ENCODE measurements around the gene KPNA3. TPM values are rescaled to one million over a fixed set of nuclear protein-coding genes. Genes with fewer than 3 reads are reported as not detected.
"Not testable (repeated sequence)": the region's sequence is repeated elsewhere in the genome, so short reads cannot be mapped to it uniquely, and the experiment has no call there.

KPNA3 gene
- total and polyA plus RNA-seq, 5 donors from 2014 or later: 24.4 to 28.3 (median 27.7) TPM

DNA sequence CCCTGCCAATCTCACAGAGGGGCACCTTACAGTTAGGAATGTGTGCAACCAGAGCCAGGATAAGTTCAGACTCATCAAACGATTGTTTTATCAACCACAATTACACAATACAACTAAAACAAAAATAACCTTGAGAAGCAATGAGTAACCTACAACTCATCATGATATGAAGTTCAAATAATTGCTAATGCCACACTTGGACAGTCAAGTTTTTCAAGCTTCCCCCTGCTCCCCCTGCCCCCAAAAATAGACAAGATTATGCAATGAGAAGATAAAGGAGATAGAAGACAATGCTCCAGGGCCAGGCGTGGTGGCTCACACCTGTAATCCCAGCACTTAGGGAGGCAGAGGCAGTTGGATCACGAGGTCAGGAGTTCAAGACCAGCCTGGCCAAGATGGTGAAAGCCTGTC lies 13.6 kb upstream of the KPNA3 start:
- peaks cover 0 to 2% (median 0%) of the 10 kb centered on the region in 7 donors for H3K9me3 Mint-ChIP-seq
- Histone ChIP-seq H3K4me3 (ENCODE audit: low read depth, low read length) (no peak overlapping the region), H3K36me3 (ENCODE audit: control insufficient read depth, insufficient read depth, low read length) (no peaks in the 10 kb centered on the region)

DNA sequence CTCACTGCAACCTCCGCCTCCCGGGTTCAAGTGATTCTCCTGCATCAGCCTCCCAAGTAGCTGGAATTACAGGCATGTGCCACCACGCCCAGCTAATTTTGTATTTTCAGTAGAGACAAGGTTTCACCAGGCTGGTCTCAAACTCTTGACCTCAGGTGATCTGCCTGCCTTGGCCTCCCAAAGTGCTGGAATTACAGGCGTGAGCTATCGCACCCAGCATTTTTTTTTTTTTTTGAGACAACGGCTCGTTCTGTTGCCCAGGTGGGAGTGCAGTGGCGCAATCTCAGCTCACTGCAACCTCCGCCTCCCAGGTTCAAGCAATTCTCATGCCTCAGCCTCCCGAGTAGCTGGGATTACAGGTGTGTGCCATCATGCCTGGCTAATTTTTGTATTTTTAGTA lies 10.6 kb upstream of the KPNA3 start:
- H3K36me3 ChIP-seq (ENCODE audit: control insufficient read depth, insufficient read depth, low read length); ATAC-seq (ENCODE audit: low read depth in 2 of 2); H3K36me3 Mint-ChIP-seq; H3K4me3 ChIP-seq (ENCODE audit: low read depth, low read length); H3K27ac ChIP-seq (ENCODE audit: insufficient read depth, low read length, poor library complexity, severe bottlenecking); H3K27me3 ChIP-seq (ENCODE audit: control insufficient read depth, insufficient read depth, low read length); H3K4me1 Mint-ChIP-seq; DNase-seq; H3K9me3 Mint-ChIP-seq; H3K27ac Mint-ChIP-seq; H3K4me3 Mint-ChIP-seq; H3K4me1 ChIP-seq (ENCODE audit: control insufficient read depth, insufficient read depth, low read length, poor library complexity, severe bottlenecking); H3K9me3 ChIP-seq (ENCODE audit: control insufficient read depth in 2 of 2, low read length in 2 of 2): not testable (repeated sequence)
- peaks cover 33% of the 10 kb centered on the region for H3K27me3 Mint-ChIP-seq

More for the DNA sequence above, 13.6 kb upstream of the KPNA3 start:
- ATAC-seq (ENCODE audit: low read depth in 2 of 2) (no peak), DNase-seq (no peak)
- H3K27ac Mint-ChIP-seq: peak overlapping the region in 1 of 3 donors; percentile 54
- H3K4me1 ChIP-seq (ENCODE audit: control insufficient read depth, insufficient read depth, low read length, poor library complexity, severe bottlenecking): no peaks in the 10 kb centered on the region
- H3K27me3 Mint-ChIP-seq: peaks cover 51% of the 10 kb centered on the region
- H3K9me3 ChIP-seq (ENCODE audit: control insufficient read depth in 2 of 2, low read length in 2 of 2): no peaks in the 10 kb centered on the region
- H3K36me3 Mint-ChIP-seq: no peaks in the 10 kb centered on the region
- peaks cover 6% of the 10 kb centered on the region for H3K27me3 ChIP-seq (ENCODE audit: control insufficient read depth, insufficient read depth, low read length)
- H3K4me3 Mint-ChIP-seq: peak overlapping the region in 1 of 4 donors; percentile 59
- no peaks in the 10 kb centered on the region for H3K4me1 Mint-ChIP-seq
- H3K27ac ChIP-seq (ENCODE audit: insufficient read depth, low read length, poor library complexity, severe bottlenecking): no peak overlapping the region

DNA sequence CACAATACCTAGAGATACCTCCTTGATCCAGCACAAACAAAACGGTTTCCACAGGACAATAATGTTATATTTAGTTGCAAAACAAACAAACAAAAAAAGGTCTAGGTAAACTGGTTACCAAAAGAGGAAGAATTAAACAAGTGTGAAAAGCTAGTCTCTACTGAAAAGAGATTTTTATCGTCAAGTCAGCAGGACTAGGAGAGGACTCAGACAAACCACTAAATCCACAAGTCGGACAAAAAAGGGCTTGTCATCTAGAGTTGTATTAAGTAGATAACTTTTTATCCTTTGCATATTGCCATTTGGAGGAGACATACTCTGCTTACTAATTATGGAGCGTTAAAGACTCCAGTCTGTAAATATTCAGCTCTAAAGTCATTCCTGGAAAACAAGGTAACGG lies 9.9 kb upstream of the KPNA3 start:
- Mint-ChIP-seq H3K27ac (no peak overlapping the region), H3K9me3 (no peaks in the 10 kb centered on the region)

DNA sequence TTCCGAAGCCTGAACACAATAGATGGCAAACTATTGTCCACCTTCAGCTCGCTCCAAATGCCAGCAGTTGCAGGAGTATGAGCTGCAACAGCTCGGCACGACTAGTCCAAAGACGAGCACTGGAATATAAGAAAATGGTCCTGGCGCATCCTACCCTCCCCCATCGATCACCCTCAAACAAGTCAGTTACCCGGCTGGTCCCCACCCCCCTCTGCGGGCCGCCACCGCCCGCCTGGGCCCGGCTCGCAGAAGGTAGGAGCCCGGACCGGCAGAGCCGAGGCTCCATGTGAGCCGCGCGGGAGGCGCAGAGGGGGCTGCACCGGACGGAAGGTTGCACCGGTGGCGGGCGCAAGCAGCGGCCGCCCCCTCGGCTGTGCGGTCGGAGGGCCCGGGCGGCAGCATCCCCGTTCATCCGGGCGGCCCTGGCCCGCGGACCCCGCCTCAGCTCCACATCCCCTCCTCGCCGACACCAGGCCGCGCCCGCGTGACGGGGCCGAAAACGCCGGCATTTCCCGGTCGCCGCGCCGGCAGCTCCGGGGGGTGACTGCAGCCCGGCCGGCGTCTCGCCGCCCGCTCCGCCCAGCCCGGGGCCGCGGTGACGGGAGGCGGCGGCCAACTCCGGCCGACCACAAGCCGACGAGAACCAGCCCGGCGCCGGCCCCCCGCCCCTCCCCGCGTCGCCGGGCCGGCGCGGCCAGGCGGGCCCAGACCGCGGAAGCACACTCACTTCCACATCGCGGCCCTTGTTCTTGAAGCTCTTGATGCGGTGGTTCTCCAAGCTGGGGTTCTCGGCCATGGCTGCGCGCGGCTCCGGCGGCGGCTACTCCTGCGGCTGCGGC lies 552 bp downstream of the KPNA3 start:
- Mint-ChIP-seq H3K4me3 (peak overlapping the region; percentile 97 to 99 (median 98)), H3K4me1 (peaks cover 21 to 47% (median 36%) of the 10 kb centered on the region in 4 donors), H3K27me3 (peaks cover 5% of the 10 kb centered on the region), H3K36me3 (peaks cover 10% of the 10 kb centered on the region), H3K27ac (peak overlapping the region; percentile 96 to 98 (median 98)), H3K9me3 (peaks cover 0 to 2% (median 0%) of the 10 kb centered on the region in 7 donors)
- no peak for ATAC-seq (ENCODE audit: low read depth in 2 of 2)
- Histone ChIP-seq H3K27ac (ENCODE audit: insufficient read depth, low read length, poor library complexity, severe bottlenecking) (peak overlapping the region; percentile 91), H3K9me3 (ENCODE audit: control insufficient read depth in 2 of 2, low read length in 2 of 2) (no peaks in the 10 kb centered on the region), H3K27me3 (ENCODE audit: control insufficient read depth, insufficient read depth, low read length) (no peaks in the 10 kb centered on the region), H3K4me1 (ENCODE audit: control insufficient read depth, insufficient read depth, low read length, poor library complexity, severe bottlenecking) (peaks cover 18% of the 10 kb centered on the region), H3K4me3 (ENCODE audit: low read depth, low read length) (peak overlapping the region; percentile 88), H3K36me3 (ENCODE audit: control insufficient read depth, insufficient read depth, low read length) (no peaks in the 10 kb centered on the region)
- DNase-seq: peak in 2 of 3 donors; percentile 45 to 58

More for the DNA sequence above, 9.9 kb upstream of the KPNA3 start:
- H3K4me3 Mint-ChIP-seq: no peak overlapping the region
- DNase-seq (no peak), ATAC-seq (ENCODE audit: low read depth in 2 of 2) (no peak)
- H3K4me1 Mint-ChIP-seq: no peaks in the 10 kb centered on the region
- Histone ChIP-seq H3K36me3 (ENCODE audit: control insufficient read depth, insufficient read depth, low read length) (no peaks in the 10 kb centered on the region), H3K4me1 (ENCODE audit: control insufficient read depth, insufficient read depth, low read length, poor library complexity, severe bottlenecking) (no peaks in the 10 kb centered on the region), H3K27ac (ENCODE audit: insufficient read depth, low read length, poor library complexity, severe bottlenecking) (no peak overlapping the region), H3K9me3 (ENCODE audit: control insufficient read depth in 2 of 2, low read length in 2 of 2) (no peaks in the 10 kb centered on the region), H3K27me3 (ENCODE audit: control insufficient read depth, insufficient read depth, low read length) (peaks cover under 1% of the 10 kb centered on the region), H3K4me3 (ENCODE audit: low read depth, low read length) (no peak overlapping the region)
- H3K27me3 Mint-ChIP-seq: peaks cover 33% of the 10 kb centered on the region
- no peaks in the 10 kb centered on the region for H3K36me3 Mint-ChIP-seq

DNA sequence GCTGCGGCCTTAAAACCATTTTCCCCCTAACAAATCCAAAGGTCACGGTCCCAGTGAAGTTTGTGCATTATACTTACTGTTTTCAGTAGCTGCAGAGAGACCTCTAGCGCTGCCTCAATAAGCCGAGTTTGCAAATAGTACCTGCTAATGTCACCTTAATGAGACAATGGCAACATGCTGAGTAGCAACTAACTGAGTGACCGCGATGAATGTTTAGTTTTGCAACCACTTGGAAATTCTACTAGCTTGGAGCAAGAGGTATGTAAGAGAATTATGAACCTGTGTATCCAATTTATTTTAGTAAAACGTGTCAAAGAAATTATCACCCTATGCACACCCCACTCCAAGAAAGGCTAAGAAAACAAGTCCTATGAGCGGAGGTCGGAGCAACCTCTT lies 1.2 kb downstream of the KPNA3 start:
- H3K4me1 Mint-ChIP-seq: peaks cover 25 to 53% (median 43%) of the 10 kb centered on the region in 4 donors
- peak overlapping the region; percentile 89 to 98 (median 96) for H3K27ac Mint-ChIP-seq

DNA sequence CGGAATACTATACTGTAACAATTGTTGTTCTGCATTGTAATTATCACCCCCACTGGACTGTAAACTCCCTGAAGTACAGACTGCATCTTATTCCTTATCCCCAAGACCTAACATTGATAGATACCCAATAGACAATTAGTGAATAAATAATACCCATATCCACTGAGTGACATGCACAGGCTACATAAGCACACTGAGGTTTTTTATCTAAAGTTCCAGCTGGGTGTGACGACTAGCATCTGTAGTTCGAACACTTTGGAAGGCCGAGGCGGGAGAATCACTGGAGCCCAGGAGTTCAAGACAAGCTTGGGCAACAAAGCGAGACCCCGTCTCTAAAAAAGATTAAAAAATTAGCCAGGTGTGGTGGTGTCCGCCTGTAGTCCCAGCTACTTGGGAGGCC lies 2.5 kb downstream of the KPNA3 start:
- H3K4me1 ChIP-seq (ENCODE audit: control insufficient read depth, insufficient read depth, low read length, poor library complexity, severe bottlenecking): peaks cover 24% of the 10 kb centered on the region
- no peak for DNase-seq
- peak overlapping the region in 3 of 4 donors; percentile 29 to 98 (median 77) for H3K4me3 Mint-ChIP-seq
- H3K27ac ChIP-seq (ENCODE audit: insufficient read depth, low read length, poor library complexity, severe bottlenecking): no peak overlapping the region
- H3K4me3 ChIP-seq (ENCODE audit: low read depth, low read length): peak overlapping the region; percentile 21
- peaks cover 17% of the 10 kb centered on the region for H3K36me3 Mint-ChIP-seq
- H3K9me3 Mint-ChIP-seq: peaks cover 0 to 2% (median 0%) of the 10 kb centered on the region in 7 donors
- no peaks in the 10 kb centered on the region for H3K36me3 ChIP-seq (ENCODE audit: control insufficient read depth, insufficient read depth, low read length)
- no peak for ATAC-seq (ENCODE audit: low read depth in 2 of 2)
- peak overlapping the region in 2 of 3 donors; percentile 37 to 89 for H3K27ac Mint-ChIP-seq
- H3K27me3 ChIP-seq (ENCODE audit: control insufficient read depth, insufficient read depth, low read length): no peaks in the 10 kb centered on the region
- peaks cover 25 to 66% (median 53%) of the 10 kb centered on the region in 4 donors for H3K4me1 Mint-ChIP-seq
- H3K9me3 ChIP-seq (ENCODE audit: control insufficient read depth in 2 of 2, low read length in 2 of 2): no peaks in the 10 kb centered on the region
- H3K27me3 Mint-ChIP-seq: no peaks in the 10 kb centered on the region

More for the DNA sequence above, 1.2 kb downstream of the KPNA3 start:
- peak in 2 of 3 donors; percentile 25 to 66 for DNase-seq
- Histone ChIP-seq H3K9me3 (ENCODE audit: control insufficient read depth in 2 of 2, low read length in 2 of 2) (no peaks in the 10 kb centered on the region), H3K4me1 (ENCODE audit: control insufficient read depth, insufficient read depth, low read length, poor library complexity, severe bottlenecking) (peaks cover 18% of the 10 kb centered on the region), H3K36me3 (ENCODE audit: control insufficient read depth, insufficient read depth, low read length) (no peaks in the 10 kb centered on the region), H3K27me3 (ENCODE audit: control insufficient read depth, insufficient read depth, low read length) (no peaks in the 10 kb centered on the region), H3K27ac (ENCODE audit: insufficient read depth, low read length, poor library complexity, severe bottlenecking) (peak overlapping the region; percentile 91), H3K4me3 (ENCODE audit: low read depth, low read length) (peak overlapping the region; percentile 88)
- peaks cover 0 to 2% (median 0%) of the 10 kb centered on the region in 7 donors for H3K9me3 Mint-ChIP-seq
- H3K36me3 Mint-ChIP-seq: peaks cover 14% of the 10 kb centered on the region
- H3K27me3 Mint-ChIP-seq: peaks cover 5% of the 10 kb centered on the region
- ATAC-seq (ENCODE audit: low read depth in 2 of 2): no peak
- peak overlapping the region; percentile 97 to 99 (median 98) for H3K4me3 Mint-ChIP-seq

DNA sequence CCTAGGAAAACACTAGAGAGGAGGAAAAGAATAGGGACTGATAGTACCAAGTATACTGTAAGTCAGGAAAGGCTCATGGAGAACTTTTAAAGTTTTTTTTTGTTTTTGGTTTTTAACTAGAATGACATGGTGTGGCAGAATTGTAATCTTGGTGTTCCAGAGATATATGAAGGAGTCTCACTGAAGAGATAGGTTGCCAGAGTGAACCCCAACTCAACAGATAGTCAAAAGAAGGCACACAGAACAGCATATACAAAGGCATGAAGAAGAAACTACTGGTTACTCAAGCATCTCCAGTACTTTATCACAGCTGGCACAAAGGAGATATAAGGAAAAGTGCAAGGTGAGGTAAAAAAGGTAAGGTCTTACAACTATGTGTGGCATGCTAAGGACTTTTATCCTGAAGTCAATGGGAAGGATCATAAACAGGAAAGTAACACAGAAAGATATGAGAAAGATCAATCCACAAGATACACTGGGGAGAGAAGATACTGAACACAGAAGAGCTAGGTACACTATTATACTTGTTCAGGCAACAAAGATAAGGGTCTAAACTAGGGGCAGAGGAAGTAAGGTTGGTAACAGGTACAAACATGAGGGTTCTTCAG lies 6.0 kb downstream of the KPNA3 start:
- peaks cover 0 to under 1% (median 0%) of the 10 kb centered on the region in 7 donors for H3K9me3 Mint-ChIP-seq
- ATAC-seq (ENCODE audit: low read depth in 2 of 2): no peak
- H3K27me3 Mint-ChIP-seq: no peaks in the 10 kb centered on the region
- peaks cover 18% of the 10 kb centered on the region for H3K4me1 ChIP-seq (ENCODE audit: control insufficient read depth, insufficient read depth, low read length, poor library complexity, severe bottlenecking)
- H3K4me3 ChIP-seq (ENCODE audit: low read depth, low read length): no peak overlapping the region
- H3K27me3 ChIP-seq (ENCODE audit: control insufficient read depth, insufficient read depth, low read length): no peaks in the 10 kb centered on the region
- no peak for DNase-seq
- peaks cover 18% of the 10 kb centered on the region for H3K36me3 Mint-ChIP-seq
- peak overlapping the region in 1 of 4 donors; percentile 2 for H3K4me3 Mint-ChIP-seq
- H3K27ac ChIP-seq (ENCODE audit: insufficient read depth, low read length, poor library complexity, severe bottlenecking): no peak overlapping the region
- H3K4me1 Mint-ChIP-seq: peaks cover 32 to 85% (median 61%) of the 10 kb centered on the region in 4 donors
- H3K36me3 ChIP-seq (ENCODE audit: control insufficient read depth, insufficient read depth, low read length): no peaks in the 10 kb centered on the region
- no peaks in the 10 kb centered on the region for H3K9me3 ChIP-seq (ENCODE audit: control insufficient read depth in 2 of 2, low read length in 2 of 2)
- H3K27ac Mint-ChIP-seq: no peak overlapping the region
